ENCODE measurements around the gene FUBP1.
"Not testable (repeated sequence)": the region's sequence is repeated elsewhere in the genome, so short reads cannot be mapped to it uniquely, and the experiment has no call there.

The FUBP1 gene

GRCh38 chr1:77978969-77979876 lies at the start of gene FUBP1:
TSS of gene FUBP1 (minus strand) at chr1:77979072. CDS start at chr1:77979004, 68 bp downstream.
- peak; percentile 85 for DNase-seq

- DNase-seq, result not testable (repeated sequence)
These were observed 42.3 kb upstream of the FUBP1 start for GRCh38 chr1:78021134-78021533.

GRCh38 chr1:78019024-78019423 lies 40.2 kb upstream of the FUBP1 start:
- no peak for DNase-seq

- no peak for DNase-seq
These were observed 36.3 kb upstream of the FUBP1 start for GRCh38 chr1:78015148-78015547.

- DNase-seq, result no peak
These were observed 32.2 kb upstream of the FUBP1 start for GRCh38 chr1:78011050-78011449.

GRCh38 chr1:78009836-78010235 lies 31.0 kb upstream of the FUBP1 start:
- no peak for DNase-seq

- DNase-seq, result no peak
These were observed 30.4 kb upstream of the FUBP1 start for GRCh38 chr1:78009276-78009675.

- DNase-seq, result no peak
These were observed 28.9 kb upstream of the FUBP1 start for GRCh38 chr1:78007677-78008341.

GRCh38 chr1:78006521-78006920 lies 27.6 kb upstream of the FUBP1 start:
- no peak for DNase-seq

GRCh38 chr1:78005755-78006154 lies 26.9 kb upstream of the FUBP1 start:
- DNase-seq, result no peak

- DNase-seq, result no peak
These were observed 26.5 kb upstream of the FUBP1 start for GRCh38 chr1:78005448-78005722.

- DNase-seq, result peak; percentile 22
These were observed 26.0 kb upstream of the FUBP1 start, which contains the start of gene DNAJB4 for GRCh38 chr1:78004719-78005447. TSS of gene DNAJB4 (plus strand) at chr1:78004939. CDS start at chr1:78005111, 172 bp downstream.

GRCh38 chr1:78003882-78004718 lies 25.2 kb upstream of the FUBP1 start:
- peak; percentile 18 for DNase-seq

GRCh38 chr1:78003070-78003746 lies 24.3 kb upstream of the FUBP1 start:
- DNase-seq, result no peak

- DNase-seq, result not testable (repeated sequence)
These were observed 21.7 kb upstream of the FUBP1 start for GRCh38 chr1:78000536-78000935.

GRCh38 chr1:77996734-77997133 lies 17.9 kb upstream of the FUBP1 start:
- DNase-seq, result no peak

GRCh38 chr1:77994117-77994705 lies 15.3 kb upstream of the FUBP1 start:
- DNase-seq, result no peak

- DNase-seq, result no peak
These were observed 12.8 kb upstream of the FUBP1 start for GRCh38 chr1:77991638-77992037.

GRCh38 chr1:77990629-77991204 lies 11.8 kb upstream of the FUBP1 start:
- no peak for DNase-seq

GRCh38 chr1:77989744-77990143 lies 10.9 kb upstream of the FUBP1 start:
- no peak for DNase-seq

GRCh38 chr1:77987919-77988318 lies 9.0 kb upstream of the FUBP1 start:
- no peak for DNase-seq
